ENCODE measurements around the gene TEX38. TPM values are rescaled to one million over a fixed set of nuclear protein-coding genes. Genes with fewer than 3 reads are reported as not detected.
A peak's percentile ranks its signal among the peaks of the same experiment; 100 is the strongest.
"Not testable (repeated sequence)": the region's sequence is repeated elsewhere in the genome, so short reads cannot be mapped to it uniquely, and the experiment has no call there.

Gene TEX38
- total and polyA plus RNA-seq, 2 donors: not detected

GRCh38 chr1:46686255-46686654 is 14.6 kb downstream of the TEX38 start:
- no peak overlapping the region for H3K4me3 ChIP-seq (ENCODE audit: low read depth, low read length)
- WGBS: 61% methylated on average over 1 of the region's 1 CpG
- H3K36me3 ChIP-seq (ENCODE audit: insufficient read depth): peaks cover 15% of the 10 kb centered on the region
- peaks cover 4% of the 10 kb centered on the region for H3K4me1 ChIP-seq (ENCODE audit: insufficient read depth)
- no peak overlapping the region for H3K27ac ChIP-seq (ENCODE audit: low read depth)
- DNase-seq (ENCODE audit: extremely low spot score): no peak

DNA sequence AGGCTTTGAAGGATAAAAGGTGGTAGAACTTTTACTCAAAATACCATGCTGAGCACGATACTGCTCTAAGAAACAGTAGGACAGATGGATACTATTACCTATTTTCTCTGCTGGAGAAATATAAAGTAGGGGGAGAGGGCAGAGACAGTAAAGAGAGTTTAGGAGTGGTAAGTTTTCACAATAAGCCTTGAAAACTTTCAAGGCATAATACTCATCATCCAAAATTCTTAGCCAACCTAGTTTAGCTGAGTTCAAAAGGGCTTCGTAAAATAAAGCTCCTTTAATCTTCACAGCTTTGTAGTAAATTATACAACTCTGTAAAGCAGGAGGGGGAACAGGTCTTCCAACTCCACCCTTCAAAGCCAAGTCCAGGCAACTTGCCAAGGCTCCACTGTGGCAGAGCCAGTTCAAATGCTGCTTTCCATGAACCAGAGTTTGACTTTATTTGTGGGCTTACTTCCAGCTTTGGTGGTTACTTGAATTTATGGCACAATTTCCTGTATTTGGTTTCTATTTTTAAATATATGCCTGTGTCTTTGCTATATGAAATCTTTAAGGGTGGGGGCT is 15.5 kb downstream of the TEX38 start:
- Histone ChIP-seq H3K36me3 (ENCODE audit: insufficient read depth) (peaks cover 15% of the 10 kb centered on the region), H3K4me3 (ENCODE audit: low read depth, low read length) (no peak overlapping the region), H3K4me1 (ENCODE audit: insufficient read depth) (peaks cover 4% of the 10 kb centered on the region), H3K27ac (ENCODE audit: low read depth) (no peak overlapping the region)
- DNase-seq (ENCODE audit: extremely low spot score): peak; percentile 21
- 24% methylated on average over 2 of the region's 2 CpGs for WGBS

DNA sequence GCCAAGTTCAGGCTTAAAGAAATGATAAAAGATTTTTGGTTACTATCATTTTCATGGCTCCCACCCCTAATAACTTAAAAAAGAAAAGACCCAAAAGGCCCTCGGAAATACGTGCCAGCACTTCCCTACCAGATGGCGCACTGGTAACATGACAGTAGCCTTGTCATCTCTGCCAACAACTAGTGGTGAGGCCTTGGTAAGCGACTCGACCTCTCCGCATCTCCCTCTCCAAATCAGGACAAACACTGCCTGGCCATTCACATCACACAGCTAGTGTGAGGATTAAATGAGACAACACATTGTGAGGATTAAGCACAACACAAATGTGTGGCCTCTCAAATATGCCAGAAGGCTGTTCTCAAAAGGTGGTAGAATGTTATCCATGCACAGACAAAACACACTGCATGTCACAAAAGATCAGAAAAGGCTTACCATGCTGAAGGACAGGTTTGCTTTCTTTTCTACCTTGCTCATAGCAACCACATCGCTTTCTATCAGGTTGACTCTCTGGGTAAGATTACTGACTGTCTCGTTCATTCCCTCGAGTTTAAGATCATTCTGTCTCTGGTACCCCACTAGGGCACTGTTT is 16.4 kb downstream of the TEX38 start:
- H3K36me3 ChIP-seq (ENCODE audit: insufficient read depth): peaks cover 15% of the 10 kb centered on the region

DNA sequence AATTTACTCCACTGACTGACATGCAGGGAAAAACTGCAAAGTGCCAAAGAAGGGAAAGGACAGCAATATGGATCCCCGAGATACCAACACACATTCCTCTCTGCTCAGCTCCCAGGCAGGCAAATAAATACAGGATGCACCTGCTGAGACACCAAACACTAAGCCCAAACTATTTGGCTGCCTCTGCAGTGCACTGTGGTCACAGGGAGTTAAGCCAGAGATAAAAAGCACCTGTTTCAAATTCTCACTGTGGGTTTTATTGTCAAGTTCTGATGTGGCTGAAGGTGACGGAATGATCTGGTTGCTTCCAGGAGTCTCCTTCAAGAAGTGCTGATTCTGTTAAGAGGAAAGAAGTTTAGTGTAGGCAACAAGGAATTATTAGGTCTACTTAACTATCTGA is 17.7 kb downstream of the TEX38 start:
- DNase-seq (ENCODE audit: extremely low spot score): no peak
- H3K36me3 ChIP-seq (ENCODE audit: insufficient read depth): peaks cover 8% of the 10 kb centered on the region
- peaks cover 4% of the 10 kb centered on the region for H3K4me1 ChIP-seq (ENCODE audit: insufficient read depth)
- H3K4me3 ChIP-seq (ENCODE audit: low read depth, low read length): no peak overlapping the region
- H3K27ac ChIP-seq (ENCODE audit: low read depth): no peak overlapping the region
- 79% methylated on average over 2 of the region's 2 CpGs for WGBS

More for the DNA sequence above, 16.4 kb downstream of the TEX38 start:
- no peak overlapping the region for H3K27ac ChIP-seq (ENCODE audit: low read depth)
- H3K4me1 ChIP-seq (ENCODE audit: insufficient read depth): peaks cover 4% of the 10 kb centered on the region
- H3K4me3 ChIP-seq (ENCODE audit: low read depth, low read length): no peak overlapping the region
- DNase-seq (ENCODE audit: extremely low spot score): no peak
- WGBS: 79% methylated on average over 9 of the region's 9 CpGs

DNA sequence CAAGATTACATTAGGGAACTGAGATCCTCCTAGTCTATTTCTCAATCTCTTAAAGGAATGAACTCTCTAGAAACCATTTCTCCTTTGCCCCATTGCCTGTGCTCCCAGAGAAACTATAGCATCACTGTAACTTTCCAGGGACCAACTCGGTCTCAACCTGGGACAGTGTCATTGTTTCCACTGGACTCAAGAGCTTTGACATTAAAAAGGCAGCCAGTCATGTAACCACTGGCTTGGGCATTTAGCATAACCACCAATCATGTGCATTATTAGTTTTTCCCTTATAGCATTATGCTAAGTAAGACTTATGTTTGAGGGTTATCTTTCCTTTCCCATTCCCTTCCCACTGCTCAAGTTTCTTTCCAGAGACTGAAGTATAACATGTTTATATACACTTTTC is 18.2 kb downstream of the TEX38 start:
- Histone ChIP-seq H3K4me3 (ENCODE audit: low read depth, low read length) (no peak overlapping the region), H3K27ac (ENCODE audit: low read depth) (no peak overlapping the region), H3K4me1 (ENCODE audit: insufficient read depth) (peaks cover 4% of the 10 kb centered on the region), H3K36me3 (ENCODE audit: insufficient read depth) (peaks cover 6% of the 10 kb centered on the region)
- DNase-seq (ENCODE audit: extremely low spot score): no peak
- WGBS: 92% methylated on average over 1 of the region's 1 CpG

DNA sequence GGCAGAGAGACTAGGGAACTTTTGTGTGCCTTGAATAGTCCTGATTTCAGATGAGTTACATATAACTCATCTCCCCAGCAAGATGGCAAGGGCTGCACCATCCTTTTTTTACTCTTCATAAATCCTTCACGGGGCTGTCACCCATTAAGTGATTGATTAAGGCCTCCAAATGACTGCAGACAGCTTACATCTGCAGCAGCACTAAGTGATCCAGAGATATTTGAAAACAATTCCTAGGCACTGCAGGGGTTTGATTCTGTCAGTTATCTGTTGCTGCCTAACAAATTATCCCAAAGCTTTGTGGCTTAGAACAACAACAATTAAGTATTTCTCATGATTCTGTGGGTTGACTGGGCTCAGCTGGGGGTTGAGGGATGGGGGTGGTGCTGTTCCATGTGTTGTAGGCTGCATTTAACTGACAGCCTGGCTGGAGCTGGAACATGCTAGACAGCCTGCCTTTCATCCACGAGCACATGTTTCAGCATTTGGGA is 19.3 kb downstream of the TEX38 start:
- over 99% methylated on average over 2 of the region's 2 CpGs for WGBS
- peaks cover 6% of the 10 kb centered on the region for H3K36me3 ChIP-seq (ENCODE audit: insufficient read depth)

GRCh38 chr1:46691997-46692790 is 20.5 kb downstream of the TEX38 start:
- H3K27ac ChIP-seq (ENCODE audit: low read depth): no peak overlapping the region
- peaks cover 6% of the 10 kb centered on the region for H3K36me3 ChIP-seq (ENCODE audit: insufficient read depth)

More for the DNA sequence above, 19.3 kb downstream of the TEX38 start:
- H3K27ac ChIP-seq (ENCODE audit: low read depth): no peak overlapping the region
- peaks cover 4% of the 10 kb centered on the region for H3K4me1 ChIP-seq (ENCODE audit: insufficient read depth)
- DNase-seq (ENCODE audit: extremely low spot score): no peak
- no peak overlapping the region for H3K4me3 ChIP-seq (ENCODE audit: low read depth, low read length)

DNA sequence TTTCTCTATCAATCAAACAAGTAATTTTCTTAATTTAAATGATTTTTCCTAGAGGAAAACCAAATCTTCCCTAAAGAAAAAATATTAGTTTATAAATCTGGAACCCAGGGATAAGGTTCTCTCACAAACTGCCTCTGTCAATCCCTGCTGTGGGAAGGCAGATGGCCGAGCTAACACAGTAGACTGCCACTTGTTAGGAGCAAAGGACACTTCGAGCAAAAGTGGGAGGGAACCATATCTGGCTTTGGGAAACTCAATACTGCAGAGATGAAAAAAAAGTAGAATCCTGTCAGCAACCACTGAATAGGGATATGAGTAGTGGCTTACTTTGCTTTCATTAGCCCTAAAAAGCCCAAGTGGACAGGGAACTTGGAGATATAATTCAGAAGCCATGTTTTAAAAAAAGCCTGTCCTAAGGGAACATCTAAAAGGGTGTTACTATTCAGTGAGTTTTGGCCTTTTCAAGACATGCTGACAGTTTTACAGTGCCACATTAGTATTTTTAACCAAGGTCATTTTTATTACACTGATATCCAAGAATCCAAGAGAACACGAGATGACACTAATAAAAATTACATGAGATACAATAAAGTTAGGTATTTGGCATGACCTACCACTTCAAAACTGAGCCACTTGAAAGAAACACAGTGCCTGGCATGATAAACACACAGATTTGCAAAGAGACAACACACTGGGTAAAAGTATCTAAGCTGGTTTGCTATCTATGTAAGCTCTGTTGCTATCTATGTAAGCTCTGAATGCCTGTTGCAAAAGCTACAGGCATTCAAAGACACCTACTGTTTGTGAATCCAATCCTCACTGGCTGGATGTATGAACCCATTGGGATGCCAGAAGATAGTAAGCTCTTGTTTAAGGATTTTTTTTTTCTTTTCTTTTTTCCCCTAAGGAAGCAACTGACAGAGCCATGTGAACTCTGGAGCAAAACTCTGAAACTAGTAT is 21.4 kb downstream of the TEX38 start:
- no peak for DNase-seq (ENCODE audit: extremely low spot score)
- WGBS: 49% methylated on average over 3 of the region's 3 CpGs

More at GRCh38 chr1:46691997-46692790, 20.5 kb downstream of the TEX38 start:
- no peak overlapping the region for H3K4me3 ChIP-seq (ENCODE audit: low read depth, low read length)
- DNase-seq (ENCODE audit: extremely low spot score): no peak
- WGBS: 56% methylated on average over 6 of the region's 6 CpGs
- peaks cover under 1% of the 10 kb centered on the region for H3K4me1 ChIP-seq (ENCODE audit: insufficient read depth)

GRCh38 chr1:46694676-46695075 is 23.0 kb downstream of the TEX38 start:
- over 99% methylated on average over 4 of the region's 4 CpGs for WGBS
- not testable (repeated sequence) for H3K4me3 ChIP-seq (ENCODE audit: low read depth, low read length); H3K4me1 ChIP-seq (ENCODE audit: insufficient read depth); H3K27ac ChIP-seq (ENCODE audit: low read depth); DNase-seq (ENCODE audit: extremely low spot score); H3K36me3 ChIP-seq (ENCODE audit: insufficient read depth)

More for the DNA sequence above, 21.4 kb downstream of the TEX38 start:
- no peaks in the 10 kb centered on the region for H3K4me1 ChIP-seq (ENCODE audit: insufficient read depth)
- H3K27ac ChIP-seq (ENCODE audit: low read depth): no peak overlapping the region
- peaks cover 4% of the 10 kb centered on the region for H3K36me3 ChIP-seq (ENCODE audit: insufficient read depth)
- H3K4me3 ChIP-seq (ENCODE audit: low read depth, low read length): no peak overlapping the region

- peaks cover 1% of the 10 kb centered on the region for H3K4me1 ChIP-seq (ENCODE audit: insufficient read depth)
- H3K27ac ChIP-seq (ENCODE audit: low read depth): no peak overlapping the region
- no peaks in the 10 kb centered on the region for H3K36me3 ChIP-seq (ENCODE audit: insufficient read depth)
- DNase-seq (ENCODE audit: extremely low spot score): no peak
- WGBS: 96% methylated on average over 2 of the region's 2 CpGs
- H3K4me3 ChIP-seq (ENCODE audit: low read depth, low read length): no peak overlapping the region
Measured at GRCh38 chr1:46697053-46697452, 25.4 kb downstream of the TEX38 start.

GRCh38 chr1:46699666-46700065 is 28.0 kb downstream of the TEX38 start:
- peaks cover 3% of the 10 kb centered on the region for H3K36me3 ChIP-seq (ENCODE audit: insufficient read depth)
- peaks cover 1% of the 10 kb centered on the region for H3K4me1 ChIP-seq (ENCODE audit: insufficient read depth)
- no peak overlapping the region for H3K27ac ChIP-seq (ENCODE audit: low read depth)
- WGBS: 61% methylated on average over 3 of the region's 3 CpGs
- DNase-seq (ENCODE audit: extremely low spot score): no peak
- H3K4me3 ChIP-seq (ENCODE audit: low read depth, low read length): no peak overlapping the region

- Histone ChIP-seq H3K4me3 (ENCODE audit: low read depth, low read length) (no peak overlapping the region), H3K27ac (ENCODE audit: low read depth) (no peak overlapping the region), H3K36me3 (ENCODE audit: insufficient read depth) (peaks cover 8% of the 10 kb centered on the region), H3K4me1 (ENCODE audit: insufficient read depth) (peaks cover 1% of the 10 kb centered on the region)
- DNase-seq (ENCODE audit: extremely low spot score): no peak
- WGBS: 89% methylated on average over 3 of the region's 3 CpGs
Measured at GRCh38 chr1:46703927-46704641, 32.4 kb downstream of the TEX38 start.

Data from urinary bladder (tissue), 4 donors.